ENCODE measurements around the gene DISP2.

Gene DISP2

DNA sequence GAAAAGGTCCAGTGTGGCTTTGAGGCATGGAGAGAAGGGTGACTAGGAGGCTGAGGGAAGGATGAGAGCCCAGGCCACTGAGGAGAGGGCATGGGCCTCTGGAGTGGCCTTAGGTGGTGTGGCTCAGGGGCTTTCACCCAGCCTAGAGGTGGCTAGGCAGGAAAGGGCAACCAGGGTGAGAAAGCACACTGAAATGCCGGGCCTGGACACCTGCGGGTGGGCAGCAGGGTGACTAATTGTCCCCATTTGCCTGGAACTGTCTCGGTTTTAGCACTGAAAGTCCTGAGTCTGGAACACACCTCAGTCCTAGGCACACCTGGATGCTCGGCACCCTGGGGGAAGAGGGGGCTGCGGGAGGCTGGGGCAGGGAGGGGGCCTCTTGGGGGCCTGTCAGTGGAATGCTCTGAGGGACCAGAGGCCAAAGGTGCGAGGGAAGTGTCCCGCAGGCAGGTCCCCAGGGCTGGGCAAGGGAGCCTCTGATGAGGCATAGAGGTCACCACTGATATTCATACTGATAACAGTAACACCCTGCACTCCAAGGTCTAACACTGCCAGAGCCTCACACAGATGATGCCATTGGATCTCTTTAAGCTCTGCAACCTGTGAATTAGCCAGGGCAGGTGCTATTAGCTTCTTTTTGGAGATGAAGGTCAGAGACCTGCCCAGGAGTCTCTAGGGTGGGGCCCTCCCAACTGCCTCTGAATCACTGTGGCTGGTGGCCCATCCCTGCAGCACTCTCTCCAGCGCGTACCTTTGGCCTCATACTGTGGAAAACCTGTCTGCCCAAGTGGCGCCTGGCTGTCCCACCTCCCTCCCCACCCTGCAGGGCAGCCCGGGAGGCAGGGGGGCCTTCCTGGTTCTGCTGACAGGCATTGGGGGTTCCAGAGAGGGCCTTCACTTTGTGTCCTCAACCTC, 10.2 kb upstream of the DISP2 start:
- ChIA-PET CTCF (interaction anchor here (0.6 kb wide), 1 partner anchor 19 kb away, joined by 3 read pairs; no protein-coding TSS in a partner anchor), POLR2A (no interaction called here)
- Histone ChIP-seq H3K4me1 (ENCODE audit: control insufficient read depth, insufficient read depth, low read length) (no peaks in the 10 kb centered on the region), H3K36me3 (ENCODE audit: control insufficient read depth in 2 of 2, insufficient read depth in 1 of 2, low read length in 2 of 2) (no peaks in the 10 kb centered on the region), H3K9me3 (ENCODE audit: control insufficient read depth, insufficient read depth, low read depth, low read length) (no peaks in the 10 kb centered on the region), H3K27ac (ENCODE audit: extremely low read depth, low read depth, low read length) (no peak overlapping the region), H3K4me3 (ENCODE audit: low read depth, low read length) (no peak overlapping the region)
- no peak for TF ChIP-seq ZNF239 (tag by site-specific recombination; IDR thresholded peaks at IDR 0.05)
- no peak for TF ChIP-seq SCRT2 (tag by site-specific recombination; IDR thresholded peaks at IDR 0.05)
- no peak for TF ChIP-seq ZNF501 (tag by site-specific recombination; IDR thresholded peaks at IDR 0.05)
- TF ChIP-seq ZBTB20 (tag by site-specific recombination; IDR thresholded peaks at IDR 0.05) = no peak
- TF ChIP-seq, protein P1, sequence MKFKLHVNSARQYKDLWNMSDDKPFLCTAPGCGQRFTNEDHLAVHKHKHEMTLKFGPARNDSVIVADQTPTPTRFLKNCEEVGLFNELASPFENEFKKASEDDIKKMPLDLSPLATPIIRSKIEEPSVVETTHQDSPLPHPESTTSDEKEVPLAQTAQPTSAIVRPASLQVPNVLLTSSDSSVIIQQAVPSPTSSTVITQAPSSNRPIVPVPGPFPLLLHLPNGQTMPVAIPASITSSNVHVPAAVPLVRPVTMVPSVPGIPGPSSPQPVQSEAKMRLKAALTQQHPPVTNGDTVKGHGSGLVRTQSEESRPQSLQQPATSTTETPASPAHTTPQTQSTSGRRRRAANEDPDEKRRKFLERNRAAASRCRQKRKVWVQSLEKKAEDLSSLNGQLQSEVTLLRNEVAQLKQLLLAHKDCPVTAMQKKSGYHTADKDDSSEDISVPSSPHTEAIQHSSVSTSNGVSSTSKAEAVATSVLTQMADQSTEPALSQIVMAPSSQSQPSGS (tag by site-specific recombination; IDR thresholded peaks at IDR 0.05; ENCODE audit: low read depth) = no peak
- TF ChIP-seq, protein P2, sequence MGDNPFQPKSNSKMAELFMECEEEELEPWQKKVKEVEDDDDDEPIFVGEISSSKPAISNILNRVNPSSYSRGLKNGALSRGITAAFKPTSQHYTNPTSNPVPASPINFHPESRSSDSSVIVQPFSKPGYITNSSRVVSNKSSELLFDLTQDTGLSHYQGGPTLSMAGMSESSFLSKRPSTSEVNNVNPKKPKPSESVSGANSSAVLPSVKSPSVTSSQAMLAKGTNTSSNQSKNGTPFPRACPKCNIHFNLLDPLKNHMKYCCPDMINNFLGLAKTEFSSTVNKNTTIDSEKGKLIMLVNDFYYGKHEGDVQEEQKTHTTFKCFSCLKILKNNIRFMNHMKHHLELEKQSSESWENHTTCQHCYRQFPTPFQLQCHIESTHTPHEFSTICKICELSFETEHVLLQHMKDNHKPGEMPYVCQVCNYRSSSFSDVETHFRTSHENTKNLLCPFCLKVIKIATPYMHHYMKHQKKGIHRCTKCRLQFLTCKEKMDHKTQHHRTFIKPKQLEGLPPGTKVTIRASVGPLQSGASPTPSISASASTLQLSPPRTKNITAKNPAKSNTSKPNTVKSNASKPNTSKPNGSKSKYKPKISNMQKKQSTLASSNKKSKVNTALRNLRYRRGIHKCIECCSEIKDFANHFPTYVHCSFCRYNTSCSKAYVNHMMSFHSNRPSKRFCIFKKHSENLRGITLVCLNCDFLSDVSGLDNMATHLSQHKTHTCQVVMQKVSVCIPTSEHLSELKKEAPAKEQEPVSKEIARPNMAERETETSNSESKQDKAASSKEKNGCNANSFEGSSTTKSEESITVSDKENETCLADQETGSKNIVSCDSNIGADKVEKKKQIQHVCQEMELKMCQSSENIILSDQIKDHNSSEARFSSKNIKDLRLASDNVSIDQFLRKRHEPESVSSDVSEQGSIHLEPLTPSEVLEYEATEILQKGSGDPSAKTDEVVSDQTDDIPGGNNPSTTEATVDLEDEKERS (tag by site-specific recombination; IDR thresholded peaks at IDR 0.05) = no peak
- TF ChIP-seq, protein P3, sequence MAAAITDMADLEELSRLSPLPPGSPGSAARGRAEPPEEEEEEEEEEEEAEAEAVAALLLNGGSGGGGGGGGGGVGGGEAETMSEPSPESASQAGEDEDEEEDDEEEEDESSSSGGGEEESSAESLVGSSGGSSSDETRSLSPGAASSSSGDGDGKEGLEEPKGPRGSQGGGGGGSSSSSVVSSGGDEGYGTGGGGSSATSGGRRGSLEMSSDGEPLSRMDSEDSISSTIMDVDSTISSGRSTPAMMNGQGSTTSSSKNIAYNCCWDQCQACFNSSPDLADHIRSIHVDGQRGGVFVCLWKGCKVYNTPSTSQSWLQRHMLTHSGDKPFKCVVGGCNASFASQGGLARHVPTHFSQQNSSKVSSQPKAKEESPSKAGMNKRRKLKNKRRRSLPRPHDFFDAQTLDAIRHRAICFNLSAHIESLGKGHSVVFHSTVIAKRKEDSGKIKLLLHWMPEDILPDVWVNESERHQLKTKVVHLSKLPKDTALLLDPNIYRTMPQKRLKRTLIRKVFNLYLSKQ (tag by site-specific recombination; IDR thresholded peaks at IDR 0.05; ENCODE audit: borderline replicate concordance) = no peak
- no peak for TF ChIP-seq ZNF561 (tag by site-specific recombination; IDR thresholded peaks at IDR 0.05; ENCODE audit: borderline replicate concordance)
- no peak for TF ChIP-seq ZSCAN23 (tag by site-specific recombination; IDR thresholded peaks at IDR 0.05)
- TF ChIP-seq, protein P4, sequence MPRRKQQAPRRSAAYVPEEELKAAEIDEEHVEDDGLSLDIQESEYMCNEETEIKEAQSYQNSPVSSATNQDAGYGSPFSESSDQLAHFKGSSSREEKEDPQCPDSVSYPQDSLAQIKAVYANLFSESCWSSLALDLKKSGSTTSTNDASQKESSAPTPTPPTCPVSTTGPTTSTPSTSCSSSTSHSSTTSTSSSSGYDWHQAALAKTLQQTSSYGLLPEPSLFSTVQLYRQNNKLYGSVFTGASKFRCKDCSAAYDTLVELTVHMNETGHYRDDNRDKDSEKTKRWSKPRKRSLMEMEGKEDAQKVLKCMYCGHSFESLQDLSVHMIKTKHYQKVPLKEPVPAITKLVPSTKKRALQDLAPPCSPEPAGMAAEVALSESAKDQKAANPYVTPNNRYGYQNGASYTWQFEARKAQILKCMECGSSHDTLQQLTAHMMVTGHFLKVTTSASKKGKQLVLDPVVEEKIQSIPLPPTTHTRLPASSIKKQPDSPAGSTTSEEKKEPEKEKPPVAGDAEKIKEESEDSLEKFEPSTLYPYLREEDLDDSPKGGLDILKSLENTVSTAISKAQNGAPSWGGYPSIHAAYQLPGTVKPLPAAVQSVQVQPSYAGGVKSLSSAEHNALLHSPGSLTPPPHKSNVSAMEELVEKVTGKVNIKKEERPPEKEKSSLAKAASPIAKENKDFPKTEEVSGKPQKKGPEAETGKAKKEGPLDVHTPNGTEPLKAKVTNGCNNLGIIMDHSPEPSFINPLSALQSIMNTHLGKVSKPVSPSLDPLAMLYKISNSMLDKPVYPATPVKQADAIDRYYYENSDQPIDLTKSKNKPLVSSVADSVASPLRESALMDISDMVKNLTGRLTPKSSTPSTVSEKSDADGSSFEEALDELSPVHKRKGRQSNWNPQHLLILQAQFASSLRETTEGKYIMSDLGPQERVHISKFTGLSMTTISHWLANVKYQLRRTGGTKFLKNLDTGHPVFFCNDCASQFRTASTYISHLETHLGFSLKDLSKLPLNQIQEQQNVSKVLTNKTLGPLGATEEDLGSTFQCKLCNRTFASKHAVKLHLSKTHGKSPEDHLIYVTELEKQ (tag by site-specific recombination; IDR thresholded peaks at IDR 0.05; ENCODE audit: borderline replicate concordance) = no peak
- TF ChIP-seq ZBTB8A (tag by site-specific recombination; IDR thresholded peaks at IDR 0.05) = no peak
- TF ChIP-seq, protein P5, sequence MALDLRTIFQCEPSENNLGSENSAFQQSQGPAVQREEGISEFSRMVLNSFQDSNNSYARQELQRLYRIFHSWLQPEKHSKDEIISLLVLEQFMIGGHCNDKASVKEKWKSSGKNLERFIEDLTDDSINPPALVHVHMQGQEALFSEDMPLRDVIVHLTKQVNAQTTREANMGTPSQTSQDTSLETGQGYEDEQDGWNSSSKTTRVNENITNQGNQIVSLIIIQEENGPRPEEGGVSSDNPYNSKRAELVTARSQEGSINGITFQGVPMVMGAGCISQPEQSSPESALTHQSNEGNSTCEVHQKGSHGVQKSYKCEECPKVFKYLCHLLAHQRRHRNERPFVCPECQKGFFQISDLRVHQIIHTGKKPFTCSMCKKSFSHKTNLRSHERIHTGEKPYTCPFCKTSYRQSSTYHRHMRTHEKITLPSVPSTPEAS (tag by site-specific recombination; IDR thresholded peaks at IDR 0.05) = no peak
- no peak for TF ChIP-seq ZFP3 (tag by site-specific recombination; IDR thresholded peaks at IDR 0.05; ENCODE audit: low read depth)
- no peak for TF ChIP-seq HOXD13 (CRISPR knock-in tag; IDR thresholded peaks at IDR 0.05; ENCODE audit: borderline replicate concordance)
- TF ChIP-seq SALL2 (tag by site-specific recombination; IDR thresholded peaks at IDR 0.05; ENCODE audit: borderline replicate concordance) = no peak
- TF ChIP-seq ZNF350 (tag by site-specific recombination; IDR thresholded peaks at IDR 0.05) = no peak

All from HEK293 (cell line).